ENCODE data around the gene SEC61B. TPM values are rescaled to one million over a fixed set of nuclear protein-coding genes. Genes with fewer than 3 reads are reported as not detected.

The SEC61B gene
- total and polyA plus RNA-seq, 12 donors = 33.2 to 371 (median 200) TPM

DNA sequence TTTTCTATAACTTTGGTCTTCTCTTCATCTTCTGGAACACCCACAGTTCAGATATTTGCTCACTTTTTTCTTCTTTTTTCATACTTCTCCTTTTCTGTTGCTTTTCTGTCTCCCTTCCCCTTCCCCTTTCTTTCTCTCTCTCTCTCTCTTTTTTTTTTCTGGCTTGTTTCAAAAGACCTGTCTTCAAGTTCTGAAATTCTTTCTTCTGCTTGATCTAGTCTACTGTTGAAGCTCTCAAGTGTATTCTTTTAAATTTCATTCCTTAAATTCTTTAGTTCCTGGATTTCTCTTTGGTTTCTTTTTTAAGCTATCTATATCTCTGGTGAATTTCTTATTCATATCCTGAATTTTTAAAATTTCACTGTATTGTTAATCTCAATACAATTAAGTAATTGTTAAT is 11.5 kb upstream of the SEC61B start:
- TF ChIP-seq, protein P1, sequence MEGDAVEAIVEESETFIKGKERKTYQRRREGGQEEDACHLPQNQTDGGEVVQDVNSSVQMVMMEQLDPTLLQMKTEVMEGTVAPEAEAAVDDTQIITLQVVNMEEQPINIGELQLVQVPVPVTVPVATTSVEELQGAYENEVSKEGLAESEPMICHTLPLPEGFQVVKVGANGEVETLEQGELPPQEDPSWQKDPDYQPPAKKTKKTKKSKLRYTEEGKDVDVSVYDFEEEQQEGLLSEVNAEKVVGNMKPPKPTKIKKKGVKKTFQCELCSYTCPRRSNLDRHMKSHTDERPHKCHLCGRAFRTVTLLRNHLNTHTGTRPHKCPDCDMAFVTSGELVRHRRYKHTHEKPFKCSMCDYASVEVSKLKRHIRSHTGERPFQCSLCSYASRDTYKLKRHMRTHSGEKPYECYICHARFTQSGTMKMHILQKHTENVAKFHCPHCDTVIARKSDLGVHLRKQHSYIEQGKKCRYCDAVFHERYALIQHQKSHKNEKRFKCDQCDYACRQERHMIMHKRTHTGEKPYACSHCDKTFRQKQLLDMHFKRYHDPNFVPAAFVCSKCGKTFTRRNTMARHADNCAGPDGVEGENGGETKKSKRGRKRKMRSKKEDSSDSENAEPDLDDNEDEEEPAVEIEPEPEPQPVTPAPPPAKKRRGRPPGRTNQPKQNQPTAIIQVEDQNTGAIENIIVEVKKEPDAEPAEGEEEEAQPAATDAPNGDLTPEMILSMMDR (IDR thresholded peaks at IDR 0.05) = no peak
- no peak for TF ChIP-seq POLR2A (IDR thresholded peaks at IDR 0.05)
- H3K4me3 ChIP-seq = no peak overlapping the region
- H3K9me3 ChIP-seq (replicated peaks in 1 of 3) = peaks cover 0 to 4% (median 0%) of the 10 kb centered on the region in 3 donors
- H3K27ac ChIP-seq = no peak overlapping the region
- no peak for DNase-seq
- no peaks in the 10 kb centered on the region for H3K36me3 ChIP-seq (replicated peaks in 1 of 2)
- H3K4me1 ChIP-seq (replicated peaks in 1 of 2) = no peaks in the 10 kb centered on the region
- no peaks in the 10 kb centered on the region for H3K27me3 ChIP-seq
- intact Hi-C loops (cut with DNase I) = no loop called here

DNA sequence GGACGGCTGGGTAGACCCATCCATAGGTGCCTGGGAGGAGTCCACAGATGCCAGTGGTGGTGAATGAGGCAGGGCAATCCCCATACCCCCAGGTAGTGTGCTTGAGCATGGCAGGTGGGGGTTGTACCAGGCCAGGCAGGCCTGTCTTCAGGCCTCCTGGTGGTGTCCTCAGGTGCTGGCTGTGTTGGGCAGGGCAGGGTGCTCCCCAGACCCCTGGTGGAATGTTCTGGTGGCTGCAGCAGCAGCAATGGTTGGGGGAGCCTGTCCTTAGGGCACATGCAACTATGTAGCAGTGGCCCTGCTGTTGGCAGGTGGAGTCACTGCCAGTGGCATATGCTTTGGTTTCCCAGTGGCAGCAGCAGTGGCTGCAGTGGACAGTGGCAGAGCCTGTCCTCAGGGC is 10.3 kb upstream of the SEC61B start:
- Histone ChIP-seq H3K27ac (no peak overlapping the region), H3K9me3 (replicated peaks in 1 of 3) (peaks cover 0 to 4% (median 0%) of the 10 kb centered on the region in 3 donors), H3K4me3 (no peak overlapping the region), H3K27me3 (no peaks in the 10 kb centered on the region), H3K4me1 (replicated peaks in 1 of 2) (no peaks in the 10 kb centered on the region), H3K36me3 (replicated peaks in 1 of 2) (no peaks in the 10 kb centered on the region)
- intact Hi-C loops (cut with DNase I) = no loop called here
- whole genome bisulfite sequencing, 4 donors = 83 to 100% (median 94%) methylated on average over 1 of the region's 1 CpG
- no peak for DNase-seq
- TF ChIP-seq POLR2A (IDR thresholded peaks at IDR 0.05) = no peak
- TF ChIP-seq, protein P1 (IDR thresholded peaks at IDR 0.05) = no peak

GRCh38 chr9:99213197-99213596 is 8.9 kb upstream of the SEC61B start:
- no peak for DNase-seq
- TF ChIP-seq POLR2A (IDR thresholded peaks at IDR 0.05) = no peak
- TF ChIP-seq, protein P1 (IDR thresholded peaks at IDR 0.05) = no peak
- Histone ChIP-seq H3K27me3 (no peaks in the 10 kb centered on the region), H3K4me3 (no peak overlapping the region), H3K27ac (no peak overlapping the region), H3K4me1 (replicated peaks in 1 of 2) (peaks cover 0 to 8% of the 10 kb centered on the region in 2 donors), H3K36me3 (replicated peaks in 1 of 2) (peaks cover 0 to 7% of the 10 kb centered on the region in 2 donors), H3K9me3 (replicated peaks in 1 of 3) (peaks cover 0 to 4% (median 0%) of the 10 kb centered on the region in 3 donors)
- intact Hi-C loops (cut with DNase I) = no loop called here
- WGBS, 4 donors = 76 to 89% (median 80%) methylated on average over 1 of the region's 1 CpG

DNA sequence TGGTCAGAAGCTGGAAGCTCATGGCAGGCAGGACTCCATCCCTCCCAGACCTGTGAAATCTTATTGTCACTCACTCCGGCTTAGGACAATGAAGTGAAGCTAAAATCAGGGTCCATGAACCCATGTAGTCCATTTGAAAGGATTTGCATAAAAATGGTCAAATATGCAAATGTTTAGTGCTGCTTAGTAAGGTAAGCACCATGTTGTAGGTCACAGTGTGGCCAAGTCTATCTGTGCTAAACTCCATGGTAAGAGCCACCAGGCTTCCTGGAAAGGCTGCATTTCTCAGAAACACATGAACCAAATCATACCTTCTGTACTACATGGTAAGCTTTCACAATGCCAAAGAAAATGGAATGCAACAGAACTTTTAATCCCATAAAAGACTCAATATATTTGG is 6.0 kb upstream of the SEC61B start:
- Histone ChIP-seq H3K4me3 (no peak overlapping the region), H3K27ac (no peak overlapping the region), H3K4me1 (replicated peaks in 1 of 2) (peaks cover 12 to 34% of the 10 kb centered on the region in 2 donors), H3K9me3 (replicated peaks in 1 of 3) (no peaks in the 10 kb centered on the region), H3K36me3 (replicated peaks in 1 of 2) (peaks cover 0 to 9% of the 10 kb centered on the region in 2 donors), H3K27me3 (no peaks in the 10 kb centered on the region)
- no peak for DNase-seq
- TF ChIP-seq, protein P1 (IDR thresholded peaks at IDR 0.05) = no peak
- TF ChIP-seq POLR2A (IDR thresholded peaks at IDR 0.05) = no peak
- WGBS, 4 donors = 93 to 100% (median 97%) methylated on average over 1 of the region's 1 CpG
- intact Hi-C loops (cut with DNase I) = no loop called here

Data from adrenal gland (tissue), 12 donors.